Esophagus muscularis mucosa (tissue), 4 donors: ENCODE data around the gene PPM1F. TPM values are rescaled to one million over a fixed set of nuclear protein-coding genes. Genes with fewer than 3 reads are reported as not detected.
"Not testable (repeated sequence)": the region's sequence is repeated elsewhere in the genome, so short reads cannot be mapped to it uniquely, and the experiment has no call there.

Experiments
- DNase-seq: peaks from one replicate; pipeline ENCODE4 v3.0.0-alpha.2; 2017; ENCODE audit errors: extremely low spot score
- H3K27ac ChIP-seq, 4 donors: fragments of 200-600 bp; sonication (generic); replicated peaks in 1 of 4; 1 replicate in 3 of 4; 2 replicates in 1 of 4; pipeline ENCODE4 v1.5.1; 2016 to 2019; ENCODE audit warnings: mild to moderate bottlenecking in 1 of 4
- H3K27me3 ChIP-seq, 4 donors: fragments of 200-600 bp; sonication (generic); one replicate each; pipeline versions ENCODE4 v1.5.1 to v1.6.0; 2016 to 2019
- H3K36me3 ChIP-seq, 4 donors: fragments of 200-600 bp; sonication (generic); one replicate each; pipeline ENCODE4 v1.5.1; 2016 to 2019
- H3K4me1 ChIP-seq, 4 donors: fragments of 200-600 bp; sonication (generic); one replicate each; pipeline ENCODE4 v1.5.1; 2016 to 2019
- H3K4me3 ChIP-seq, 4 donors: fragments of 200-600 bp; sonication (generic); 1 replicate in 2 of 4; 2 replicates in 2 of 4; pipeline ENCODE4 v1.5.1; 2016 to 2019; ENCODE audit warnings: mild to moderate bottlenecking in 4 of 4, moderate library complexity in 1 of 4
- H3K9me3 ChIP-seq, 4 donors: fragments of 200-600 bp; sonication (generic); 1 replicate in 3 of 4; 2 replicates in 1 of 4; pipeline ENCODE4 v1.5.1; 2016 to 2019
- EP300 ChIP-seq: sonication (generic); formaldehyde crosslinking; IDR thresholded peaks from one replicate; pipeline ENCODE4 v1.6.1; 2017; ENCODE audit warnings: antibody characterized with exemption
- POLR2A ChIP-seq: fragments of 450-650 bp; IDR thresholded peaks from one replicate; pipeline ENCODE4 v1.6.1; 2017; ENCODE audit warnings: antibody characterized with exemption, moderate library complexity, mild to moderate bottlenecking, low read depth
- POLR2AphosphoS5 ChIP-seq, 2 donors: sonication (generic); formaldehyde crosslinking; IDR thresholded peaks; one replicate each; pipeline ENCODE4 v1.6.1; 2017; ENCODE audit warnings: antibody characterized with exemption in 2 of 2
- WGBS: methylation state at CpG from one replicate; pipeline ENCODE4 v1.1.5; 2018; 5-methylcytosine and 5-hydroxymethylcytosine counted together
- intact Hi-C: fragments of 100-400 bp; cut with DNase I; formaldehyde crosslinking; loops from one replicate; pipeline ENCODE4 v1.15.1; 2023
- total RNA-seq, 4 donors: library from RNA; depleted of rRNA; stranded (reverse); fragments of >200 nt; gene quantifications; one replicate each; pipeline versions ENCODE4 v1.1.0 to v1.2.1, GENCODE V29; 2016
- TF ChIP-seq, protein P1 (sequence below), 3 experiments: fragments of 200-600 bp in 2 of 3; fragments of 450-650 bp in 1 of 3; sonication (generic) in 2 of 3; IDR thresholded peaks; one replicate each; pipeline ENCODE4 v1.5.1; 2017 to 2019; ENCODE audit warnings: antibody characterized with exemption in 3 of 3, mild to moderate bottlenecking in 2 of 3, moderate library complexity in 1 of 3

The PPM1F gene
- total RNA-seq, 4 donors from 2014 or later: 30.3 to 88.5 (median 74.1) TPM

DNA sequence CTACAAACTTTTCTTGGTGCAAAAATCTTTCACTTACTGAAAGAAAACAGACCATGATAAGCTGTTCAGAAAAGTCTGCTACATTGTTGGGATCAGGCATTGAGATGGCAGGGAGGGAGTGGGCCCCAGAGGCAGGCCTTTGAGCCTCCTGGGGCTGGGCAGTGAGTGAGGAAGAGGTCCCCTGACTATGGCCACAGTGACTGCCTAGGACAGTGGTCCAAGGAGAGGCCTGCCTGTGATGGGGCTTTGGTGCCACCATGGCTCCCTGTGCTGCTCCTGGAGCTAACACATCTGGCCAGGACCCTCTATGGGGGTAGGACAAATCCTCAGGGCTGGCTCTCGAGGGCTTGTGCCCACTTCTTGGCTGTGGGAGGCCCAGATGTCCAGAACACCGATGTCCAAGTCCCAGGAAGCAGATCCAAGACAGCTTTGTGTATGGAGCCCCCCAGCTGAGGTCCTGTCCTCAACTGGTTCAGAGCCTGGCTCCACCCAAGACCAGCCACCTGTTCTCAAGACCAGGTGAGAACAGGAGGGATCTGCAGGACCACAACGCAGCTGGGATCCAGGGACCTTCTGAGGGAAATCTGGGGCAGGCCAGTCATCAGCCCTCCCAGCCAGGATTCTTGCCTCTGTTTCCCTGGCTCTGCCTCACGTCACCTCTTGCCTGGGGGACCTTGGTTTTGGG lies 36.9 kb downstream of the PPM1F start:
- 87% methylated on average over 4 of the region's 4 CpGs for WGBS
- peaks cover 0 to 20% (median 19%) of the 10 kb centered on the region in 4 donors for H3K36me3 ChIP-seq
- DNase-seq: no peak
- H3K9me3 ChIP-seq: no peaks in the 10 kb centered on the region
- no peak overlapping the region for H3K4me3 ChIP-seq
- intact Hi-C loops: no loop called here
- peaks cover 7 to 17% (median 14%) of the 10 kb centered on the region in 4 donors for H3K4me1 ChIP-seq
- TF ChIP-seq POLR2A (no peak), POLR2AphosphoS5 (IDR thresholded peaks at IDR 0.05) (no peak), EP300 (no peak)
- TF ChIP-seq, protein P1, sequence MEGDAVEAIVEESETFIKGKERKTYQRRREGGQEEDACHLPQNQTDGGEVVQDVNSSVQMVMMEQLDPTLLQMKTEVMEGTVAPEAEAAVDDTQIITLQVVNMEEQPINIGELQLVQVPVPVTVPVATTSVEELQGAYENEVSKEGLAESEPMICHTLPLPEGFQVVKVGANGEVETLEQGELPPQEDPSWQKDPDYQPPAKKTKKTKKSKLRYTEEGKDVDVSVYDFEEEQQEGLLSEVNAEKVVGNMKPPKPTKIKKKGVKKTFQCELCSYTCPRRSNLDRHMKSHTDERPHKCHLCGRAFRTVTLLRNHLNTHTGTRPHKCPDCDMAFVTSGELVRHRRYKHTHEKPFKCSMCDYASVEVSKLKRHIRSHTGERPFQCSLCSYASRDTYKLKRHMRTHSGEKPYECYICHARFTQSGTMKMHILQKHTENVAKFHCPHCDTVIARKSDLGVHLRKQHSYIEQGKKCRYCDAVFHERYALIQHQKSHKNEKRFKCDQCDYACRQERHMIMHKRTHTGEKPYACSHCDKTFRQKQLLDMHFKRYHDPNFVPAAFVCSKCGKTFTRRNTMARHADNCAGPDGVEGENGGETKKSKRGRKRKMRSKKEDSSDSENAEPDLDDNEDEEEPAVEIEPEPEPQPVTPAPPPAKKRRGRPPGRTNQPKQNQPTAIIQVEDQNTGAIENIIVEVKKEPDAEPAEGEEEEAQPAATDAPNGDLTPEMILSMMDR (IDR thresholded peaks at IDR 0.05): no peak
- H3K27ac ChIP-seq: no peak overlapping the region
- H3K27me3 ChIP-seq: no peaks in the 10 kb centered on the region

DNA sequence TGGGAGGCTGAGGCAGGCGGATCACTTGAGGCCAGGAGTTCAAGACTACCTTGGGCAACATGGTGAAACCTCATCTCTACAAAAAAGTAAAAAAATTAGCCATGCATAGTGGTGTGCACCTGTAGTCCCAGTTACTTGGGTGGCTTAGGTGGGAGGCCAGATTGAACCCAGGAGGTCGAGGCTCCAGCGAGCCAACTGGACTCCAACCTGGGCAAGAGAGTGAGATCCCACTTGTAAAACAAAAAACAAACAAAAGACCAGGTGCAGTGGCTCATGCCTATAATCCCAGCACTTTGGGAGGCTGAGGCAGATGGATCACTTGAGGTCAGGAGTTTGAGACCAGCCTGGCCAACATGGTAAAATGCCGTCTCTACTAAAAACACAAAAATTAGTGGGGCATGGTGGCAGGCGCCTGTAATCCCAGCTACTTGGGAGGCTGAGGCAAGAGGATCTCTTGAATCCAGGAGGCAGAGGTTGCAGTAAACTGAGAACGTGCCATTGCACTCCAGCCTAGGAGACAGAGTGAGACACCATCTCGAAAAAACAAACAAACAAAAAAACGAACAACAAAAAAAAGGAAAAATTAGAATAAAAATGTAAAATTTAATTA lies 38.5 kb downstream of the PPM1F start:
- intact Hi-C loops, H3K27me3 ChIP-seq, H3K36me3 ChIP-seq, H3K27ac ChIP-seq, DNase-seq, H3K4me3 ChIP-seq, H3K9me3 ChIP-seq: not testable (repeated sequence)
- 88% methylated on average over 8 of the region's 8 CpGs for WGBS
- peaks cover 7 to 17% (median 14%) of the 10 kb centered on the region in 4 donors for H3K4me1 ChIP-seq

DNA sequence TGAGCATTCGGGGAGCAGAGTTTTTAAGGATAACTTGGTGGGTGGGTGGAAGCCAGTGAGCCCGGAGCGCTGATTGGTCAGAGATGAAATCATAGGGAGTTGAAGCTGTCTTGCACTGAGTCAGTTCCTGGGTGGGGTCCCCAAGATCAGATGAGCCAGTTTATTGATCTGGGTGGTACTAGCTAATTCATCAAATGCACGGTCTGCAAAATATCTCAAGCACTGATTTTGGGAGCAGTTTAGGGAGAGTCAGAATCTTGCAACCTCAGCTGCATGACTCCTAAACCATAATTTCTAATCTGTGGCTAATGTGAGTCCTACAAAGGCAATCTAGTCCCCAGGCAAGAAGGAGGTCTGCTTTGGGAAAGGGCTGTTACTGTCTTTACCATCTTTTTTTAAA lies 42.3 kb downstream of the PPM1F start:
- H3K4me1 ChIP-seq, intact Hi-C loops, H3K36me3 ChIP-seq, H3K27me3 ChIP-seq, DNase-seq, H3K9me3 ChIP-seq, H3K27ac ChIP-seq, H3K4me3 ChIP-seq: not testable (repeated sequence)
- 95% methylated on average over 4 of the region's 4 CpGs for WGBS

DNA sequence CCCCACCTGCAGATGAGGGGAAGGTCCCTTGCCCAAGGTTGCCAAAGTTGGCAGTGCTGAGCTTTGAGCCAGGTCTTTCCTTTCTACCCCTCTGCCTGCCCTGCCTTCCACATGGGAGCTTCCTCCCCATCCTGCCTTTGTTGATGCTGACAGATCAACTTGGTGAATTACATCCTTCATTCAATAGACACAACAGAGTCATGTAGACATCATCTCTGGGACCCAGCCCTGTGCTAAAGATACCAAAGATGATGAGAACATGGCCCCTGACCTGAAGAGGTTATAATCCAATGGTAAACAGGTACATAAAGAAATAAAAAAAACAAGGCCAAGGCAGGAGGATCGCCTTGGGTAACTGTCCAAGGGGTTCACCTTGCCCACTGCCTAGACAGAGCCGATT lies 42.8 kb downstream of the PPM1F start:
- Histone ChIP-seq H3K9me3 (no peaks in the 10 kb centered on the region), H3K27ac (no peak overlapping the region), H3K4me1 (no peaks in the 10 kb centered on the region), H3K27me3 (no peaks in the 10 kb centered on the region), H3K4me3 (no peak overlapping the region), H3K36me3 (no peaks in the 10 kb centered on the region)
- TF ChIP-seq POLR2A (no peak), EP300 (no peak), POLR2AphosphoS5 (IDR thresholded peaks at IDR 0.05) (no peak)
- TF ChIP-seq, protein P1 (IDR thresholded peaks at IDR 0.05): no peak
- no peak for DNase-seq
- WGBS: 97% methylated on average over 2 of the region's 2 CpGs
- intact Hi-C loops: no loop called here

DNA sequence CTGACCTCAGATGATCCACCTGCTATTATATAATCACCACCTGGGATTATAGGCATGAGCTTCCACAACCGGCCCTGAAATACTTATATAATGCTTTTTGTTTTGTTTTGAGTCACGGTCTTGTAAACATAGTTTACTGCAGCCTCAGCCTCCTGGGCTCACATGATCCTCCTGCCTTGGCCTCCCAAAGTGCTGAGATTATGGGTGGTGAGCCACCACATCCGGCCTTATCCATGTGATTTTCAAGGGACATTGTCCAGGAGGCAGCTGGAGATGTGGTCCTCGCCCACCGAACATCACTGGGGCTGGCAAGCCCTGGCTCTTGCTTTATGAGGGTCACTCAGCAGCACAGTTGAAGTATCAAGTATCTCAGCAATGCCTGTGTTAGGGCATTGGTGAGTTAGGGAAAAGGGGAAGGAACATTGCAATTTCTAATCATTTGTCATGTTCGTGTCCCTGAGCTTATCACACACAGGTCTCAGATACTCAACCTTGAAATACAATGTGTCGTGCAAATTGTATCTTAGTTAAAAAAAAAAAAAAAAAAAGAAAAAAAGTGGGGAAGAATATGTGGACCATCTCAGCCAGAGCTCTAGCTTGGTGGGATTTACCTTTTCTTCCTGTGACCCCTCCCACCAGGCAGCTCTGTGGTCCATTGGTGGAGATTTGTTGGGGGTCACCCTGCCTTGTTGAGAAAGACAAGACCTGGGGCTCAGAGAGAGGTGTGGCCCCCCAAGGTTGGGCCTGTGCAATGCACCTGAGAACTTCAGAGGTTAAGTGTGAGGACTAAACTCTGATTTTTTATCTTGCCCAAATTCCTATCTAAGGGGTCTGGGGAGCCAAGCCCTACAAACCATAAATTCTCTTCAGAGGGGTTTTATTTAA lies 44.8 kb downstream of the PPM1F start:
- intact Hi-C loops: no loop called here
- Histone ChIP-seq H3K4me1 (no peaks in the 10 kb centered on the region), H3K27me3 (no peaks in the 10 kb centered on the region), H3K4me3 (no peak overlapping the region), H3K36me3 (peaks cover 0 to 6% (median 0%) of the 10 kb centered on the region in 4 donors), H3K9me3 (no peaks in the 10 kb centered on the region), H3K27ac (no peak overlapping the region)
- WGBS: 95% methylated on average over 7 of the region's 7 CpGs
- no peak for DNase-seq
- TF ChIP-seq POLR2AphosphoS5 (IDR thresholded peaks at IDR 0.05): no peak

DNA sequence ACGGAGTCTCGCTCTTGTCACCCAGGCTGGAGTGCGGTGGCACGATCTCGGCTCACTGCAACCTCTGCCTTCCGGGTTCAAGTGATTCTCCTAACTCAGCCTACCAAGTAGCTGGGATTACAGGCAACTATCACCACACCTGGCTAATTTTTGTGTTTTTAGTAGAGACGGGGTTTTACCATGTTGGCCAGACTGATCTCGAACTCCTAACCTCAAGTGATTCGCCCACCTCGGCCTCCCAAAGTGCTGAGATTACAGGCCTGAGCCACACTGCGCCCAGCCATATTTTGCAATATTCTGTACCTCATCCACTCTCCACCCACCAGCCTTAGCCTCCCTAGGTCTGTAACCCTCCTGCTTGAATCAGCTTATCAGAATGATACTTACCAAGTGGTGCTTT lies 47.4 kb downstream of the PPM1F start:
- intact Hi-C loops, H3K4me3 ChIP-seq, H3K9me3 ChIP-seq, H3K4me1 ChIP-seq, DNase-seq, H3K27me3 ChIP-seq, H3K27ac ChIP-seq, H3K36me3 ChIP-seq: not testable (repeated sequence)
- 96% methylated on average over 11 of the region's 11 CpGs for WGBS
